ENCODE measurements around the gene HECW1.
"Not testable (repeated sequence)": the region's sequence is repeated elsewhere in the genome, so short reads cannot be mapped to it uniquely, and the experiment has no call there.

The HECW1 gene

GRCh38 chr7:43208242-43208641, 95.8 kb downstream of the HECW1 start:
- DNase-seq (ENCODE audit: low spot score): no peak

- not testable (repeated sequence) for DNase-seq (ENCODE audit: low spot score)
These were observed 98.1 kb downstream of the HECW1 start for GRCh38 chr7:43210539-43210938.

DNA sequence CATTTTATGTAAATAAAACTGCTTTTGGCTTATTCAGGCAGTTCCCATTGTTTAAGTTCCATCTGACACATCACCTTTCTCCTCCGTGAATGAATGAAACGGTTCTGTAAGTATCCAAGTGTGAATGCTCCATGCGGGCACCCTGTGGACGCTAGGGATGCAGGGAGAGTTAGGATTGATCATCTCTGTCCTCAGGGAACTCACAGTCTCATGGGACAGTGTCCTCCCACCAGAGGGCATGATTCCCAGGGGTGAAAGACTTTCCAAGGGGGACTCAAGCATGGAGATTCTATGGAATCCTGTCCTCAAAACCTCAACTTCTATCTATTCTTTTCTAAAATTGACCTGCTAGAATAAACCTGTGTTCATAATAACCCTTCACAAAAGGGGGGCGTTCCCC, 98.8 kb downstream of the HECW1 start:
- no peak for DNase-seq (ENCODE audit: low spot score)

- no peak for DNase-seq (ENCODE audit: low spot score)
These were observed 99.2 kb downstream of the HECW1 start for GRCh38 chr7:43211693-43212092.

- no peak for DNase-seq (ENCODE audit: low spot score)
These were observed 100.5 kb downstream of the HECW1 start for GRCh38 chr7:43212921-43213320.

GRCh38 chr7:43215061-43215460, 102.6 kb downstream of the HECW1 start:
- no peak for DNase-seq (ENCODE audit: low spot score)

GRCh38 chr7:43217055-43217454, 104.6 kb downstream of the HECW1 start:
- no peak for DNase-seq (ENCODE audit: low spot score)

GRCh38 chr7:43218901-43219300, 106.5 kb downstream of the HECW1 start:
- not testable (repeated sequence) for DNase-seq (ENCODE audit: low spot score)

GRCh38 chr7:43220250-43220649, 107.8 kb downstream of the HECW1 start:
- no peak for DNase-seq (ENCODE audit: low spot score)

DNA sequence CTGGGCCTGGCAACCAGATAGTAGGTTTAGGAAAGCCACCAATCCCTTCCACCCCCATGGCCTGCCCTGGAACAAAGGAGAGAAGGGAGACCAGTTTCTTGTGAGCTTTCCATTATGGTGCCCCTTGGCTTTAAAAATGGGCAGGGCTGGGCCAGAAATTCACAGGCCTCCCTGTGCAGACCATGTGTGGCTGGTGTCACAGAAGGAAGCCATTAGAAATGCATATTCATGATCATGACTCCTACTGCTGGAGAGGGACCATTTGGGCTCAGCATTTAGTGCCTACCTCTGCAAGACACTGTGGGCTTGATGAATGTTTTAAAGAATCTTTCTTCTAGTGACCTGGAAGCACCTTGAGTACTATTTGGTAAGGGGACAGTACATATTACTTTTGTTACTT, 108.3 kb downstream of the HECW1 start:
- no peak for DNase-seq (ENCODE audit: low spot score)

- DNase-seq (ENCODE audit: low spot score): no peak
These were observed 117.4 kb downstream of the HECW1 start for GRCh38 chr7:43229801-43230200.

DNA sequence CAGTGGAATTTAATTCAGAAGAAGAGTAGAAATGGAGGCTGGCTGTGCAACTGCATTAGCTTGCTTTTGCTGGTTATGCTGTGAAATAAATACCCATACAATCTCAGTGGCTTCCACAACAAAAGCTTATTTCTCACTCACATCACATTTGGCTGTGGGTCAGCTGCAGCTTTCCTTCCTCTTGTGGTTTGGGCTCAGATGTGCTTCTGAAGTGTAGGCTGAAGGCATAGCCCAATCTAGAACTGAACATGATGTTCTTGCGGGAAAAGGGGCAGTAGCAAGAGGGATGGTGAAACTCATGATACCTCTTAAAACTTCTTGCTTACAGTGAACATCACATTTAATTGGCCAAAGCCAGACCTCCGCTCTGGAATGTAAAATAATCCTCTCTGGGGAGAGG, 119.9 kb downstream of the HECW1 start:
- DNase-seq (ENCODE audit: low spot score): no peak

DNA sequence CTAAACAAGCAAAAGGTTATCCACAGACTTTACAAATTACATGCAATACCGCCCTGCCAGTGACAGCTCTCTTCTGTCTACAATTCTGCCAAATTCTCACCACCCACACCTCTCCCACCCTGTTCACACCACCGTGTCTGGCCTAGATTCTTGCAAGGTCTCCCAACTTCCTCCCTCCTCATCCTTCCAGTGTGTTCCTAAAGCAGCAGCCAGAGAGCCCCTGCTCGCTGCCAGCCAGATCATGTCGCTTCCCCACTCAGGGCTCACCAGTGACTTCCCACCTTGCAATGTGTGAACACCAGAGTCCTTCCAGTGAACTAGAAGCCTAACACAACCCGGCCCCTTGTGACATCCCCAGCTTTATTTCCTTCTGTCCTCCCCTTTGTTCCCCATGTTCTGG, 121.6 kb downstream of the HECW1 start:
- no peak for DNase-seq (ENCODE audit: low spot score)

- DNase-seq (ENCODE audit: low spot score): no peak
These were observed 122.5 kb downstream of the HECW1 start for GRCh38 chr7:43234968-43235367.

DNA sequence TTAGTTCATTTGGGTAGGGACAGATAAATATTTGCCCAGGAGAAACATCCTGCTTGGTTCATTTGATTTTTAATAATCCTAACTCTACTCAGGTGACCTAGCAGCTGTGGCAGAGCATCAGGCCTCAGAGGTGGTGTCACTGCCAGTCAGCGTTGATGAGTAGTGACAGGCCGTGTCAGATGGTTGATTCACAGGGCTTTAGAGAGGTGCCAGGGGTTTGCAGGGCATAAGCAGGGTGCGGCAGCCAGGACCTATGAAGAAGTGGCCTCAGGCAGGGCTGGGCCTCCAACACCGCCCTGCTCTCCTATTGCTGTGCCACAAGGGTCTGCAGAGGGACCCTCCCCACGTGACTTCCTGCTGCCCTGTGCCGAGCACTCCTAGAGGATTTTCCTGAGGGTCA, 128.1 kb downstream of the HECW1 start:
- no peak for DNase-seq (ENCODE audit: low spot score)

GRCh38 chr7:43242628-43243255, 130.3 kb downstream of the HECW1 start:
- DNase-seq (ENCODE audit: low spot score): no peak

GRCh38 chr7:43244232-43244631, 131.8 kb downstream of the HECW1 start:
- no peak for DNase-seq (ENCODE audit: low spot score)

- no peak for DNase-seq (ENCODE audit: low spot score)
These were observed 132.3 kb downstream of the HECW1 start for GRCh38 chr7:43244784-43245183.

- no peak for DNase-seq (ENCODE audit: low spot score)
These were observed 135.3 kb downstream of the HECW1 start for GRCh38 chr7:43247757-43248156.

- DNase-seq (ENCODE audit: low spot score): no peak
These were observed 136.1 kb downstream of the HECW1 start for GRCh38 chr7:43248553-43248952.

GRCh38 chr7:43248961-43249822, 136.7 kb downstream of the HECW1 start:
- peak; percentile 46 for DNase-seq (ENCODE audit: low spot score)

DNA sequence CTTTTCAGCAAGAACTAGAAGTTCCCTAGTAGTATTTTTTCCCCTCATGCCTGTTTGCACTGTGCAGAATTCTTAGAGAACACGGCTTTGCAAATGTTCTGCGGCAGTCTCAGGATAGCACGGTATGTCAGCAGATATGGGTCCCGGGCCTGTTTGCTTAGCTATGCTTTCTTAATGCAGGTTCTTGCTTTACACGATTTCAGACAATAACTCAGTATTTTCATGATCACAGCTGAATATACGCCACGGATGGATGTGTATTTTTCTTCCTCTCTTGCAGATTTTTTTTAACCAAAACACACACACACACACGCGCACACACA, 137.3 kb downstream of the HECW1 start:
- no peak for DNase-seq (ENCODE audit: low spot score)

- DNase-seq (ENCODE audit: low spot score): peak; percentile 76
These were observed 148.8 kb downstream of the HECW1 start for GRCh38 chr7:43260980-43261878.
